ENCODE measurements around the gene CDK7.
A peak's percentile ranks its signal among the peaks of the same experiment; 100 is the strongest.

Gene CDK7

GRCh38 chr5:69308046-69308553 lies 73.4 kb downstream of the CDK7 start:
- Histone ChIP-seq H3K27ac (ENCODE audit: low read depth in 2 of 2, low read length in 2 of 2) (no peak overlapping the region), H3K9ac (ENCODE audit: low read depth in 1 of 2, low read length in 2 of 2) (no peak overlapping the region), H3K4me1 (ENCODE audit: control insufficient read depth in 2 of 2, insufficient read depth in 2 of 2, low read length in 2 of 2) (no peaks in the 10 kb centered on the region), H3K9me3 (ENCODE audit: control insufficient read depth in 2 of 2, low read length in 2 of 2) (no peaks in the 10 kb centered on the region), H3K27me3 (ENCODE audit: control insufficient read depth in 2 of 2, insufficient read depth in 2 of 2, low read length in 2 of 2) (no peaks in the 10 kb centered on the region), H3K36me3 (ENCODE audit: control insufficient read depth in 2 of 2, insufficient read depth in 2 of 2, low read length in 2 of 2) (peaks cover 13 to 19% of the 10 kb centered on the region in 2 donors), H3K4me3 (ENCODE audit: low read length in 2 of 2) (no peak overlapping the region)

- H3K36me3 ChIP-seq (ENCODE audit: control insufficient read depth in 2 of 2, insufficient read depth in 2 of 2, low read length in 2 of 2): peaks cover 21 to 26% of the 10 kb centered on the region in 2 donors
- no peaks in the 10 kb centered on the region for H3K27me3 ChIP-seq (ENCODE audit: control insufficient read depth in 2 of 2, insufficient read depth in 2 of 2, low read length in 2 of 2)
- H3K9me3 ChIP-seq (ENCODE audit: control insufficient read depth in 2 of 2, low read length in 2 of 2): no peaks in the 10 kb centered on the region
- no peaks in the 10 kb centered on the region for H3K4me1 ChIP-seq (ENCODE audit: control insufficient read depth in 2 of 2, insufficient read depth in 2 of 2, low read length in 2 of 2)
- H3K4me3 ChIP-seq (ENCODE audit: low read length in 2 of 2): no peak overlapping the region
- H3K9ac ChIP-seq (ENCODE audit: low read depth in 1 of 2, low read length in 2 of 2): no peak overlapping the region
- H3K27ac ChIP-seq (ENCODE audit: low read depth in 2 of 2, low read length in 2 of 2): no peak overlapping the region
Measured at GRCh38 chr5:69309380-69309779, 74.7 kb downstream of the CDK7 start.

GRCh38 chr5:69312459-69313160 lies 77.9 kb downstream of the CDK7 start:
- peaks cover 26% of the 10 kb centered on the region in 2 donors for H3K36me3 ChIP-seq (ENCODE audit: control insufficient read depth in 2 of 2, insufficient read depth in 2 of 2, low read length in 2 of 2)
- no peak overlapping the region for H3K9ac ChIP-seq (ENCODE audit: low read depth in 1 of 2, low read length in 2 of 2)
- H3K4me1 ChIP-seq (ENCODE audit: control insufficient read depth in 2 of 2, insufficient read depth in 2 of 2, low read length in 2 of 2): no peaks in the 10 kb centered on the region
- H3K27me3 ChIP-seq (ENCODE audit: control insufficient read depth in 2 of 2, insufficient read depth in 2 of 2, low read length in 2 of 2): no peaks in the 10 kb centered on the region
- H3K4me3 ChIP-seq (ENCODE audit: low read length in 2 of 2): no peak overlapping the region
- H3K9me3 ChIP-seq (ENCODE audit: control insufficient read depth in 2 of 2, low read length in 2 of 2): no peaks in the 10 kb centered on the region
- H3K27ac ChIP-seq (ENCODE audit: low read depth in 2 of 2, low read length in 2 of 2): no peak overlapping the region

- Histone ChIP-seq H3K4me1 (ENCODE audit: control insufficient read depth in 2 of 2, insufficient read depth in 2 of 2, low read length in 2 of 2) (no peaks in the 10 kb centered on the region), H3K27ac (ENCODE audit: low read depth in 2 of 2, low read length in 2 of 2) (no peak overlapping the region), H3K36me3 (ENCODE audit: control insufficient read depth in 2 of 2, insufficient read depth in 2 of 2, low read length in 2 of 2) (peaks cover 19 to 25% of the 10 kb centered on the region in 2 donors), H3K9ac (ENCODE audit: low read depth in 1 of 2, low read length in 2 of 2) (no peak overlapping the region), H3K27me3 (ENCODE audit: control insufficient read depth in 2 of 2, insufficient read depth in 2 of 2, low read length in 2 of 2) (no peaks in the 10 kb centered on the region), H3K4me3 (ENCODE audit: low read length in 2 of 2) (no peak overlapping the region), H3K9me3 (ENCODE audit: control insufficient read depth in 2 of 2, low read length in 2 of 2) (no peaks in the 10 kb centered on the region)
Measured at GRCh38 chr5:69313428-69313827, 78.7 kb downstream of the CDK7 start.

GRCh38 chr5:69315972-69316371 lies 81.3 kb downstream of the CDK7 start:
- no peak overlapping the region for H3K4me3 ChIP-seq (ENCODE audit: low read length in 2 of 2)
- peaks cover 15 to 27% of the 10 kb centered on the region in 2 donors for H3K36me3 ChIP-seq (ENCODE audit: control insufficient read depth in 2 of 2, insufficient read depth in 2 of 2, low read length in 2 of 2)
- H3K27me3 ChIP-seq (ENCODE audit: control insufficient read depth in 2 of 2, insufficient read depth in 2 of 2, low read length in 2 of 2): no peaks in the 10 kb centered on the region
- H3K9me3 ChIP-seq (ENCODE audit: control insufficient read depth in 2 of 2, low read length in 2 of 2): no peaks in the 10 kb centered on the region
- no peaks in the 10 kb centered on the region for H3K4me1 ChIP-seq (ENCODE audit: control insufficient read depth in 2 of 2, insufficient read depth in 2 of 2, low read length in 2 of 2)
- H3K27ac ChIP-seq (ENCODE audit: low read depth in 2 of 2, low read length in 2 of 2): no peak overlapping the region
- H3K9ac ChIP-seq (ENCODE audit: low read depth in 1 of 2, low read length in 2 of 2): no peak overlapping the region

- Histone ChIP-seq H3K27ac (ENCODE audit: low read depth in 2 of 2, low read length in 2 of 2) (no peak overlapping the region), H3K36me3 (ENCODE audit: control insufficient read depth in 2 of 2, insufficient read depth in 2 of 2, low read length in 2 of 2) (peaks cover 15 to 27% of the 10 kb centered on the region in 2 donors), H3K4me3 (ENCODE audit: low read length in 2 of 2) (no peak overlapping the region), H3K9ac (ENCODE audit: low read depth in 1 of 2, low read length in 2 of 2) (no peak overlapping the region), H3K9me3 (ENCODE audit: control insufficient read depth in 2 of 2, low read length in 2 of 2) (no peaks in the 10 kb centered on the region), H3K4me1 (ENCODE audit: control insufficient read depth in 2 of 2, insufficient read depth in 2 of 2, low read length in 2 of 2) (no peaks in the 10 kb centered on the region), H3K27me3 (ENCODE audit: control insufficient read depth in 2 of 2, insufficient read depth in 2 of 2, low read length in 2 of 2) (no peaks in the 10 kb centered on the region)
Measured at GRCh38 chr5:69317391-69317790, 82.7 kb downstream of the CDK7 start.

- Histone ChIP-seq H3K4me1 (ENCODE audit: control insufficient read depth in 2 of 2, insufficient read depth in 2 of 2, low read length in 2 of 2) (peaks cover 3 to 12% of the 10 kb centered on the region in 2 donors), H3K9me3 (ENCODE audit: control insufficient read depth in 2 of 2, low read length in 2 of 2) (no peaks in the 10 kb centered on the region), H3K27me3 (ENCODE audit: control insufficient read depth in 2 of 2, insufficient read depth in 2 of 2, low read length in 2 of 2) (no peaks in the 10 kb centered on the region), H3K36me3 (ENCODE audit: control insufficient read depth in 2 of 2, insufficient read depth in 2 of 2, low read length in 2 of 2) (no peaks in the 10 kb centered on the region), H3K4me3 (ENCODE audit: low read length in 2 of 2) (no peak overlapping the region), H3K9ac (ENCODE audit: low read depth in 1 of 2, low read length in 2 of 2) (peak overlapping the region in 1 of 2 donors; percentile 5), H3K27ac (ENCODE audit: low read depth in 2 of 2, low read length in 2 of 2) (no peak overlapping the region)
Measured at GRCh38 chr5:69326365-69326764, 91.7 kb downstream of the CDK7 start.
